Stimulated activated CD8-positive, alpha-beta memory T cell treated with anti-CD3 and anti-CD28 coated beads, Interleukin-15, amount 100 ng/mL, for 24 hours (primary cell): ENCODE data around the gene LAPTM4A.
"Not testable (repeated sequence)": the region's sequence is repeated elsewhere in the genome, so short reads cannot be mapped to it uniquely, and the experiment has no call there.

Source experiments
- DNase-seq: peaks from one replicate; pipeline ENCODE4 v3.0.0-alpha.2; 2020; ENCODE audit warnings: low read depth

The LAPTM4A gene

GRCh38 chr2:20050646-20051531 lies 539 bp downstream of the LAPTM4A start:
- no peak for DNase-seq

DNA sequence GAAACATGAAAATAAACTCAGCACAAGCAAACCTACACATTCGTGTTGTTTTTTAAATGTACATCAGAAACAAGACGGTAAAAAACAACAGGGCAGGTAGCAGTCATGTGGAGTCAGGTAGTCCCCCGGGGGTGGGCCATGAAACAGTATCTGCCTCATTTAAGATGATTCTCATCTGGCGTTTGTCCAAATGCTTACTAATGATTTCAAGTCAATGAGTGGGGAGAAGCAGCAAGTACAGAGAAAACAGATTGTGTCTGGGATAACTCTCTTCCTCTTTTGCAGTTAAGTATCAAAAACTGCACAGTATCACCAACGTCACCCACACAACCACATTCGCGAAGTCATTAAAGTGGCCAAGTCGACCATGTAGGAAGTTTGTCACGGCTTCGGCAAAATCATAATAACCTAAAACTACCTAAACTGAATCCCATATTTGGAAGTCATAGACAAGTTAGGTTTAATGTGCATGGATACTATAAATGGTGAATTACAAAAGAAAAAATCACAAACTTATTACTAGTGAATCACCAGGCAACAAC lies 1.3 kb downstream of the LAPTM4A start:
- DNase-seq: no peak

- DNase-seq: no peak
These were observed 1.8 kb downstream of the LAPTM4A start for GRCh38 chr2:20049637-20050036.

GRCh38 chr2:20048488-20049448 lies 2.7 kb downstream of the LAPTM4A start:
- no peak for DNase-seq

- DNase-seq: not testable (repeated sequence)
These were observed 5.6 kb downstream of the LAPTM4A start for GRCh38 chr2:20045712-20046292.

GRCh38 chr2:20044778-20045177 lies 6.7 kb downstream of the LAPTM4A start:
- DNase-seq: no peak

DNA sequence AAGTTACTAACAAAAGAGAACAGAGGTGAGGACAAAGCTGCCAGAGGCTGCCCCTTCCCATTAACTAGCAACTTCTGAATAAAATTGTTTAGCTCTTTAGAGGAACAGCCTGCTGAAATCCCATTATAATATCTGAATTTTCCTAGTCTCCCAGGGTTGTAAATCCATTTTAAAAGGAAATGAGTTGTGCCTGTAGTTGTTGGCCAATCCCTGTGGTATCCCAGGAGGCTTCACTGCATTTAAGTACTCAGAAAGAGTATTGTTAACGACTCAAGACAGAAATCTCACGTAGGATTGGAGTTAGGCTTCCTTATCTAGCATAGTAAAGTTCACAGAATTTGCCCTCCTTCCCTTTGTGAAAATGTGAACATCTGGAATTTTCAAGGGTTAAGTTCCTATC lies 8.9 kb downstream of the LAPTM4A start:
- DNase-seq: no peak

- no peak for DNase-seq
These were observed 10.8 kb downstream of the LAPTM4A start for GRCh38 chr2:20040489-20041172.

DNA sequence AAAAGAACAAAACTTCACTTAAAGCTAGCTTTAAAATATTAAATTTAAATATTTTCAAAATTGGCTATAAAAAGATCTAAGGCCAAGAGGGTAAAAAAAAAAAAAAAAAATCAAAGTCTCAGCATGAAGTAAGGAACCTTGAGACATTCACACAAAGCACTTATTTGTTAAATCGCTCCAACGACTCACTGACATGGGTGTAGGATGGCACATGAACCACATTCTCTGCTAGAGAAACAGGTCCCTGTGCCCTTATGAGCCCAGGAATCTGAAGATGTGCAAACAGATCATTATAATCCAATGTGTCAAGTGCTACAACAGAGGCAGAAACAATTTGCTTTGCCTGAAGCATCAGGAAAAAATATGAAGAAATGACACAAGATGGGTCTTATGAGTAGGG lies 13.8 kb downstream of the LAPTM4A start:
- DNase-seq: no peak

GRCh38 chr2:20035955-20036666 lies 15.3 kb downstream of the LAPTM4A start:
- no peak for DNase-seq

GRCh38 chr2:20034821-20035220 lies 16.6 kb downstream of the LAPTM4A start:
- DNase-seq: no peak

GRCh38 chr2:20034218-20034617 lies 17.2 kb downstream of the LAPTM4A start:
- DNase-seq: no peak

GRCh38 chr2:20033322-20033721 lies 18.1 kb downstream of the LAPTM4A start:
- DNase-seq: no peak

DNA sequence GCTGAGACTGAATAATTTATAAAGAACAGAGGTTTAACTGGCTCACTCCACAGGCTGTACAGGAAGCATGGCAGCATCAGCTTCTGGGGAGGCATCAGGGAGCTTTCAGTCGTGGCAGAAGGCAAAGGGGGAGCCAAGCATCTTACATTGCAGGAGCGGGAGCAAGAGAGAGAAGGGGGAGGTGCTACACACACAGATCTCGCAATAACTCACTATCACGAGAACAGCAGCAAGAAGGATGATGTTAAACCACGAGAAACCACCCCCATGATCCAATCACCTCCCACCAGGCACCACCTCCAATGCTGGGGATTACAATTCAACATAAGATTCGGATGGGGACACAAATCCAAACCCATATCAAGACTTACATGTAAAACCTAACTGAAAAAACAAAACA lies 21.2 kb downstream of the LAPTM4A start:
- DNase-seq: no peak

DNA sequence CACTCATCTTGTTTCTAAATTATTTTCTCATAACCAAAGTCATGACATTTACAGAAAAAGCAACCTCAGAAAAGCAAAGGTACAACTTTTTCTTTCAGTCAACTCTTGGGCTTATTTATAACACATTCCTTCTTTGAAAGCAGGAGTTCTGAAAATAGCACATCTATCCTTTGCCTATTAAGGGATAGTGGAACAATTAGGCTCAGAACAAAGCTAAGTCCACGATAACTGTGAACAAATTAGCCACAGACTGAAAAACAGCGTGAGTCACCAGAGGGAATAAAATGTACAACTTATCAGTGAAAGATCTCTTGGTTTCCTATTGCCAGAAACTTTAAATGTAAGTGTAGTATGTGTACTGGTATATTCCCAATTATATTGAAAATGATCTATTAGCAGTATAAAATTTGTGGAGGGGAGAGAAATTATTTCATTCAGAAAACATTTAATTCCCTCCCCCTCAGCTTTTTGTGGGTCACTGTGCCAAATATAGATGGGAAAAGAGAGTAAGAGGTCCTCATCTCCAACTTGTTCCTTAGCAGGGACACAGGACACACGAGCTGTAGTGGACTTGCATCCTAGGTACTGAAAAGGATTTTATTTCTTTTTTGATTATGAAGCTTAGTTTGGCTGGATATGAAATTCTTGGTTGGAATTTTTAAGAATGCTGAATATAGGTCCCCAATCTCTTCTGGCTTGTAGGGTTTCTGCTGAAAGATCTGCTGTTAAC lies 23.6 kb downstream of the LAPTM4A start:
- no peak for DNase-seq

- DNase-seq: no peak
These were observed 24.2 kb downstream of the LAPTM4A start for GRCh38 chr2:20027260-20027677.

DNA sequence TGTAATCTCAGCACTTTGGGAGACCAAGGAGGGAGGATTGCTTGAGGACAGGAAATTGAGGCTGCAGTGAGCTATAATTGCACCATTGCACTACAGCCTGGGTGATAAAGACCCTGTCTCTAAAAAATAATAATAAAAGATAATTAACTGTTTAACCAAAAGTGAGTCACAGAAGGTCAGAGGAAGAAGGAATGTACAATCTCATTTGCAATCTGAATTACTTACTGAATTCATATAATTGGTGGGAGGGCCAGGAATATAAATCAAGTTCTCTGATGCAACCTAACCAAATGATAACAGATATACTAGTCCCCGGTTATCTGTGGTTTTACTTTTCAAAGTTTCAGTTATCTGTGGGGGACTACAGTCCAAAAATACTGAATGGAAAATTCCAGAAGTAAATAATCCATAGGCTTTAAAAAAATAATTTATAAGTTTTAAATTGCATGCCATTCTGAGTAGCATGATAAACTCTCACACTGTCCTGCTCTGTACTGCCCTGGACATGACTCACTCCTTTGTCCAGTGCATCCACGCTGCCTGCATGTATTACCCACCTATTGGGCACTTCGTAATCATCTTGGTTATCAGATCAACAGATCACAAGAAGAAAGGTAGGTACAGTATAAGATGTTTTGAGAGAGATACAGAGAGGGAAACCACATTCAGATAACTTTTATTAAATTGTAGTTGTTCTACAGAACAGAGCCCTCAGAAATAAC lies 26.2 kb downstream of the LAPTM4A start:
- no peak for DNase-seq

- no peak for DNase-seq
These were observed 27.7 kb downstream of the LAPTM4A start for GRCh38 chr2:20023688-20024087.

GRCh38 chr2:20021405-20022009 lies 29.9 kb downstream of the LAPTM4A start:
- DNase-seq: no peak
